Loucy (cell line): ENCODE data around the gene TMIGD1.

Experiments used
- EZH2phosphoT487 ChIP-seq: fragments of 200-600 bp; IDR thresholded peaks from 2 replicates; pipeline ENCODE4 v1.6.1; 2018; ENCODE audit warnings: antibody characterized with exemption, mild to moderate bottlenecking, moderate library complexity, borderline replicate concordance
- TF ChIP-seq, protein P1 (sequence below): fragments of 200-600 bp; sonication (generic); conservative IDR thresholded peaks from 2 replicates; pipeline ENCODE4 v1.5.1; 2014; ENCODE audit warnings: mild to moderate bottlenecking, antibody characterized with exemption, low read length

DNA sequence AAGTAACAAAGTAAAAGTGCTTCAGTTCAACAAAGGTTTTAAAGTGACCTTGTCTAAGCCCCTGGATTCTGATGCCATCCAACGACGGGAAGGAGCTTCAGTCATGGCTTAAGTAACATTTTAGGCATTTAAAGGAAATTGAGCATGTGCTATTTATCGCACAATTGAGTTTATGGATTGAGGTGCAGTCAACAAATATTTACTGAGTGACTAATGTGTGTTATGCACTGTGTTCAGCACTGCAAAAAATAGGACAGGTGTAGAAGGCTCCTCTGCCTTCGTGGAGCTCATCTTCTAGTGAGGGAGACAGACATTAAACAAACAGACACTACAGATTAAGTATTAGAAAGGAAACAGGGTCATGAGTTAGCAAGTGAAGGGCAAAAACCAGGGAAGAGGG lies 12.5 kb downstream of the TMIGD1 start:
- TF ChIP-seq, protein P1, sequence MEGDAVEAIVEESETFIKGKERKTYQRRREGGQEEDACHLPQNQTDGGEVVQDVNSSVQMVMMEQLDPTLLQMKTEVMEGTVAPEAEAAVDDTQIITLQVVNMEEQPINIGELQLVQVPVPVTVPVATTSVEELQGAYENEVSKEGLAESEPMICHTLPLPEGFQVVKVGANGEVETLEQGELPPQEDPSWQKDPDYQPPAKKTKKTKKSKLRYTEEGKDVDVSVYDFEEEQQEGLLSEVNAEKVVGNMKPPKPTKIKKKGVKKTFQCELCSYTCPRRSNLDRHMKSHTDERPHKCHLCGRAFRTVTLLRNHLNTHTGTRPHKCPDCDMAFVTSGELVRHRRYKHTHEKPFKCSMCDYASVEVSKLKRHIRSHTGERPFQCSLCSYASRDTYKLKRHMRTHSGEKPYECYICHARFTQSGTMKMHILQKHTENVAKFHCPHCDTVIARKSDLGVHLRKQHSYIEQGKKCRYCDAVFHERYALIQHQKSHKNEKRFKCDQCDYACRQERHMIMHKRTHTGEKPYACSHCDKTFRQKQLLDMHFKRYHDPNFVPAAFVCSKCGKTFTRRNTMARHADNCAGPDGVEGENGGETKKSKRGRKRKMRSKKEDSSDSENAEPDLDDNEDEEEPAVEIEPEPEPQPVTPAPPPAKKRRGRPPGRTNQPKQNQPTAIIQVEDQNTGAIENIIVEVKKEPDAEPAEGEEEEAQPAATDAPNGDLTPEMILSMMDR: no peak
- TF ChIP-seq EZH2phosphoT487: no peak
